SK-N-MC (cell line): ENCODE measurements around the gene TACC2.

Experiments used
- EZH2 ChIP-seq: fragments of 200-600 bp; sonication (generic); IDR thresholded peaks from one replicate; pipeline ENCODE4 v1.6.1; 2017; ENCODE audit warnings: antibody characterized with exemption
- FOXP2 ChIP-seq: optimal IDR thresholded peaks from 2 replicates; pipeline ENCODE3; 2011; ENCODE audit warnings: mild to moderate bottlenecking, moderate library complexity; ENCODE audit not compliant: insufficient read depth; ENCODE audit errors: extremely low read length, control extremely low read depth
- POLR2AphosphoS5 ChIP-seq: IDR thresholded peaks from 2 replicates; pipeline ENCODE4 v1.6.1; 2012; ENCODE audit warnings: mild to moderate bottlenecking, low read depth, low read length, borderline replicate concordance

DNA sequence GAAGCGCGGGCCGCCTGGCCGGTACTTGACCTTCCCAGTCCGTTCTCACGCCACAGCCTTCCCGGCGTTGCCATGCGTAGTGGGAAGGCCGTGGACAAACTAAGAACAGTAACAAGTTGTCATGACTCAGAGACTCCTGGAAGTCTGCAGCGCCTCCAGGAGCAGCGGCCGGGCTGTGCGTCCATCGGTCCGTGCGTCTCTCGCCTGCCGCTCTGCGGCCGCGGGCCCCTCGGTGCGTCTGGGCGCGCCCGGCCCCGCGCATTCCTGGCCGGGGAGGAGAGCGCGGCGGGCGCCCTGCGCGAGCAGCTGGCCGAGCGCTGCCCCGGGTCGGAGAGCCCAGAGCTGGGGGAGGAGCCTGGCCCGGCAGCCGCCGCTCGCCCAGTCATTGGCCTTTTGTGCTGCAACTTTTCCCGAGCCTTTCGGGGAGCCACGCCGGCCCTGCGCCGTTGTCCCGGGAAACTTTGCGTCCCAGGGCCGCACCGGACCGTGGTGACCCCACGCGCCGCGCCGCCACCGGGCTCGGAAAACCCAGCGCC lies 123.7 kb downstream of the TACC2 start:
- TF ChIP-seq EZH2: no peak
- no peak for TF ChIP-seq POLR2AphosphoS5
- TF ChIP-seq FOXP2: no peak
